ENCODE data around the gene SMIM11. TPM values are rescaled to one million over a fixed set of nuclear protein-coding genes. Genes with fewer than 3 reads are reported as not detected.

SMIM11 gene
- total and polyA plus RNA-seq, 2 of the 8 experiments (the other 6 are each of a cell fraction or from before 2014, with no cell fraction given) = 1.0 to 3.2 TPM

DNA sequence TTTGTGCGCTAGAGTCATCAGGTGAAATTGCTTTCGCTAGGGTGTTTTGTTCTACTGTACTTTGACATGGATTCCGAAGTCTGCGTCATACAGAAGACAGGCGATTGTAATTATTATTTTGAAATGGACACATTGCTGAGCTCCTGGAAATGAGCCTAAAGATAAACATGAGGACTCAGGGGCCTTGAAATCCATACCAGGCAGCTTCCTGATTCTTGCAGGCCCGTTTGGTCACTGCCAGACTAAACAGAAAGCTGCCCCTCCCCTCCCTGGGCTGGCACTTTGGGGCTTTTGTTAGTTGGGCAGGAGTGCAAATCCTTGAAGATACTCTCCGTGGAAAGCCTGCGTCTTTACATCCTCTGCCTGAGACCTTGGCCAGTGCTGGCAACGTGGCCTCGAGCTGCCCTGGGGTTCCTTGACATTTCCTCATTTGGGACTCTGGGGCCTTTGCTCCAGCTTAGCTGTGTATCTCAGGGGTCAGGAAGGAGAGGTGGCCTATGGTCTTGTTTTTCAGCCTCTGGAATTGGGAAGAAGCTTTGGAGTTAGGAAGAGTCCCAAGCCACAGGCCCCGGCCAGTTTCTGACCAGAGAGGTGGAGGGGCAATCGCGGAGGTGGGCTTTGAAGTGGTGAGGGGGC, 38.4 kb upstream of the SMIM11 start:
- Histone ChIP-seq H3K14ac (ENCODE audit: insufficient read length) (no peak overlapping the region), H4K5ac (ENCODE audit: insufficient read length, low read depth, low read length) (no peak overlapping the region), H3K27me3 (replicated peaks in 1 of 4; ENCODE audit: control insufficient read depth in 3 of 4, extremely low read depth in 1 of 4, insufficient read depth in 3 of 4, low read length in 3 of 4) (no peaks in the 10 kb centered on the region), H3K79me2 (ENCODE audit: control insufficient read depth in 1 of 2, insufficient read depth in 2 of 2, low read length in 2 of 2) (no peaks in the 10 kb centered on the region), H3K36me3 (ENCODE audit: control insufficient read depth in 2 of 4, insufficient read depth in 4 of 4, low read length in 3 of 4) (no peaks in the 10 kb centered on the region), H4K91ac (replicated peaks; ENCODE audit: insufficient read length, low read length) (no peak overlapping the region), H3K56ac (replicated peaks; ENCODE audit: insufficient read length, low read depth, low read length) (no peak overlapping the region), H3K79me1 (ENCODE audit: low read depth, low read length) (no peaks in the 10 kb centered on the region), H2BK120ac (replicated peaks; ENCODE audit: low read depth, low read length) (no peak overlapping the region), H2BK20ac (ENCODE audit: low read length) (no peak overlapping the region), H3K4me2 (ENCODE audit: insufficient read depth in 1 of 2, low read depth in 2 of 2, low read length in 2 of 2) (no peak overlapping the region), H3K9me3 (ENCODE audit: insufficient read depth in 2 of 2, low read depth in 1 of 2, low read length in 1 of 2) (no peaks in the 10 kb centered on the region), H2AFZ (ENCODE audit: low read length) (no peak overlapping the region), H2BK15ac (ENCODE audit: low read length) (no peak overlapping the region), H3K18ac (ENCODE audit: extremely low read depth, low read length) (no peak overlapping the region), H3K9ac (replicated peaks in 1 of 4; ENCODE audit: extremely low read depth in 1 of 4, low read depth in 3 of 4, low read length in 3 of 4) (no peak overlapping the region), H3K27ac (ENCODE audit: low read depth, low read length) (no peak overlapping the region), H4K20me1 (replicated peaks in 1 of 2; ENCODE audit: control insufficient read depth in 1 of 2, insufficient read depth in 2 of 2, low read length in 2 of 2) (no peaks in the 10 kb centered on the region), H3K23me2 (ENCODE audit: low read depth, low read length) (no peaks in the 10 kb centered on the region; the same call in 1 of the 2 replicates), H2AK5ac (ENCODE audit: low read depth, low read length) (no peak overlapping the region), H3K4me3 (ENCODE audit: extremely low read depth in 1 of 4, insufficient read depth in 2 of 4, low read depth in 3 of 4, low read length in 4 of 4) (no peak overlapping the region), H3K4me1 (replicated peaks in 1 of 4; ENCODE audit: control insufficient read depth in 3 of 4, insufficient read depth in 4 of 4, low read length in 3 of 4) (no peaks in the 10 kb centered on the region; a peak in 2 of 7 replicates), H3K23ac (ENCODE audit: insufficient read length) (no peak overlapping the region), H2BK12ac (ENCODE audit: low read depth, low read length) (no peak overlapping the region), H2BK5ac (ENCODE audit: low read depth, low read length) (no peak overlapping the region), H4K8ac (ENCODE audit: extremely low read depth, insufficient read depth, low read length) (no peak overlapping the region), H3K4ac (replicated peaks; ENCODE audit: insufficient read length, low read depth, low read length) (no peak overlapping the region)
- peak in 1 of 2 experiments; percentile 26 for DNase-seq (ENCODE audit: low read depth in 1 of 2, low spot score in 2 of 2)
- ChIA-PET POLR2A (ENCODE audit: partially characterized antibody) (no interaction called here), CTCF (ENCODE audit: partially characterized antibody) (interaction anchor here (0.5 to 4.8 kb wide), 6 partner anchors 8 to 95 kb away, joined by 3 to 33 read pairs (median 3); no protein-coding TSS in a partner anchor)
- FAIRE-seq = no peak
- TF ChIP-seq CREB1 (IDR thresholded peaks at IDR 0.05) (no peak), BACH1 (IDR thresholded peaks at IDR 0.05; ENCODE audit: low read length) (no peak), HDAC2 (IDR thresholded peaks at IDR 0.05; ENCODE audit: borderline replicate concordance in 1 of 2, low read depth in 2 of 2, low read length in 2 of 2) (no peak), GTF2F1 (IDR thresholded peaks at IDR 0.05; ENCODE audit: borderline replicate concordance, low read depth, low read length) (no peak), SIX5 (IDR thresholded peaks at IDR 0.05; ENCODE audit: low read depth, low read length) (no peak), NRF1 (IDR thresholded peaks at IDR 0.05; ENCODE audit: low read depth, low read length) (no peak), CTBP2 (IDR thresholded peaks at IDR 0.05; ENCODE audit: borderline replicate concordance, insufficient read depth, insufficient read length, low read length) (no peak), KDM1A (IDR thresholded peaks at IDR 0.05; ENCODE audit: borderline replicate concordance, low read length) (no peak), SIRT6 (IDR thresholded peaks at IDR 0.05; ENCODE audit: low read length) (no peak), RXRA (IDR thresholded peaks at IDR 0.05; ENCODE audit: insufficient read depth, low read depth, low read length) (no peak)
- TF ChIP-seq, protein P1, sequence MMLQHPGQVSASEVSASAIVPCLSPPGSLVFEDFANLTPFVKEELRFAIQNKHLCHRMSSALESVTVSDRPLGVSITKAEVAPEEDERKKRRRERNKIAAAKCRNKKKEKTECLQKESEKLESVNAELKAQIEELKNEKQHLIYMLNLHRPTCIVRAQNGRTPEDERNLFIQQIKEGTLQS (IDR thresholded peaks at IDR 0.05; ENCODE audit: insufficient read depth, low read depth, low read length) = no peak
- 93% methylated on average over 13 of the region's 13 CpGs; no CpG with 5 or more reads in 1 of the 2 experiments for WGBS, 2 experiments (ENCODE audit: extremely low coverage in 1 of 2, insufficient coverage in 1 of 2, insufficient read length in 1 of 2, insufficient replicate concordance in 2 of 2, low coverage in 1 of 2, low lambda C conversion rate in 2 of 2, missing lambda C conversion rate in 1 of 2)

Measured in H1 (cell line).